KOPT-K1 (cell line): ENCODE measurements around the gene KRT27.
"Not testable (repeated sequence)": the region's sequence is repeated elsewhere in the genome, so short reads cannot be mapped to it uniquely, and the experiment has no call there.

Experiments used
- H3K27ac ChIP-seq: fragments of 200-600 bp; sonication (generic); 2 replicates; pipeline ENCODE4 v1.5.1; 2016; ENCODE audit warnings: antibody characterized with exemption, mild to moderate bottlenecking, low read depth, low read length; ENCODE audit not compliant: poor library complexity, severe bottlenecking
- H3K36me3 ChIP-seq: fragments of 200-600 bp; sonication (generic); 2 replicates; pipeline ENCODE4 v1.5.1; 2017; ENCODE audit warnings: antibody characterized with exemption, mild to moderate bottlenecking, low read length, moderate library complexity; ENCODE audit not compliant: insufficient read depth
- H3K9me3 ChIP-seq: fragments of 200-600 bp; sonication (generic); 2 replicates; pipeline ENCODE4 v1.5.1; 2017; ENCODE audit warnings: antibody characterized with exemption, low read length, mild to moderate bottlenecking; ENCODE audit not compliant: insufficient read depth, poor library complexity, severe bottlenecking

The KRT27 gene

DNA sequence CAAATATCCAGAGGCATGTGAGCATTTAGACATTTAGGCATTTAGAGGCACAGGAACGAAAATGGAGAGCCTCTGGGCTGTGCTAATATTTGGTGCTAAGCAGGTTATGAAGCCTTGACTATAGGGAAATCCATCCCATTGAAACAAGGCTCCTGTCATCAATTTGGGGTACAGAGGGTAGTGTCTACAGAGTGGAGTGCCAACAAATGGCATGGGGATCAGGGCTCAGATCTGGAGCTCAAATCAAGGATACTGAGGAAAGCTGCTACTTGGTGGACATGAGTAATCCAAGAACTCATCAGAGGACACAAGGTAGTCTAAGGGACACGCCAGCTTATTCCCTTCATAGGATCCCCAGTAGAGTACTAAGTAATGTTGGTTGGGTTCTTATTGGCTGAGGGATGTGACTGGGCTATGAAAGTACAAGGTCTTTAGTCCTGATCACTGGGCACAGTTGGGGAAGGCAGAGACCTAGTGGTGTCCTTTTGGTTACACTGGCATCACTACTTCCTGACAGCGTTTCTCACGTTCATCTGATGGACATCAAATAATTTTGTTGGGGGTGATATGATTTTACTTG lies 34.8 kb upstream of the KRT27 start:
- H3K36me3 ChIP-seq, result peaks cover 11% of the 10 kb centered on the region
- no peak overlapping the region for H3K27ac ChIP-seq
- no peaks in the 10 kb centered on the region for H3K9me3 ChIP-seq

GRCh38 chr17:40816569-40816968 lies 34.2 kb upstream of the KRT27 start:
- Histone ChIP-seq H3K9me3 (peaks cover under 1% of the 10 kb centered on the region), H3K36me3 (peaks cover 11% of the 10 kb centered on the region), H3K27ac (no peak overlapping the region)

DNA sequence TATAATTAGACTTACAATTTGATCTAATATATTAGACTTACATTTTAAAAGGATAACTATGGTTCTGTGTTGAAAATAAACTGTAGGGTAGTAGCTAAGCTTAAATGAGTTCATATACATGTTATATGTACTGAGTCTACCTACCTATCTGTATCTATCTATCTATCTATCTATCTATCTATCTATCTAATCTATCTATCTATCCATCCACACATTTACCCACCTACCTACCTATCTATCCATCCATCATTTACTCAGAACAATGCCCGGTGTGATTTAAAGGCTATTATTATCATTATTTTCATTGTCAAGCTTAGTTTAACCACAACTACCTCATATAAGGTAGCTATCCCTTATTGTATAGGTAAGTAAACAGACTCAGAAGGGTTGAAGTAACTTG lies 33.0 kb upstream of the KRT27 start:
- Histone ChIP-seq H3K9me3 (peaks cover 5% of the 10 kb centered on the region), H3K36me3 (peaks cover 11% of the 10 kb centered on the region), H3K27ac (no peak overlapping the region)

DNA sequence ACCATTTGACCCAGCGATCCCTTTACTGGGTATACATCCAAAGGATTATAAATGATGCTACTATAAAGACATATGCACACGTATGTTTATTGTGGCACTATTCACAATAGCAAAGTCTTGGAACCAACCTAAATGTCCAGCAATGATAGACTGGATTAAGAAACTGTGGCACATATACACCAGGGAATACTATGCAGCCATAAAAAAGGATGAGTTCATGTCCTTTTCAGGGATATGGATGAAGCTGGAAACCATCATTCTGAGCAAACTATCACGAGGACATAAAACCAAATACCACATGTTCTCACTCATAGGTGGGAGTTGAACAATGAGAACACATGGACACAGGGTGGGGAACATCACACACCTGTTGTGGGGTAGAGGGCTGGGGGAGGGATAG lies 32.3 kb upstream of the KRT27 start:
- H3K27ac ChIP-seq, H3K9me3 ChIP-seq: not testable (repeated sequence)
- peaks cover 11% of the 10 kb centered on the region for H3K36me3 ChIP-seq

DNA sequence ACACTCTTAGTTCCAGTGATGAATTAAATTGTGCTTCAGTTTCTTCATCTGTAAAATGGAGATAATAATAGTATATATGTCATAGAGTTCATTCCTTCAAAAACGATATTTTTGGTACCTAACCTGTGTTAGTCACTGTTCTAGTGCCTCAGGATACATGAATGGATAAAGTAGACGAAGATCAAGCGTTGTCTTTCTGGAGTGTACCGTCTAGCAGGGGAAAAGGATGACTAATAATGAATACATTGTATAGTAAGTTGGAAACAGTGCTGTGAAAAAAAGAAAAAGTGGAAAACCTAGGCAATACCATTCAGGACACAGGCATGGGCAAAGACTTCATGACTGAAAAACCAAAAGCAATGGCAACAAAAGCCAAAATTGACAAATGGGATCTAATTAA lies 31.5 kb upstream of the KRT27 start:
- H3K27ac ChIP-seq, result no peak overlapping the region
- peaks cover 5% of the 10 kb centered on the region for H3K9me3 ChIP-seq
- peaks cover 11% of the 10 kb centered on the region for H3K36me3 ChIP-seq

DNA sequence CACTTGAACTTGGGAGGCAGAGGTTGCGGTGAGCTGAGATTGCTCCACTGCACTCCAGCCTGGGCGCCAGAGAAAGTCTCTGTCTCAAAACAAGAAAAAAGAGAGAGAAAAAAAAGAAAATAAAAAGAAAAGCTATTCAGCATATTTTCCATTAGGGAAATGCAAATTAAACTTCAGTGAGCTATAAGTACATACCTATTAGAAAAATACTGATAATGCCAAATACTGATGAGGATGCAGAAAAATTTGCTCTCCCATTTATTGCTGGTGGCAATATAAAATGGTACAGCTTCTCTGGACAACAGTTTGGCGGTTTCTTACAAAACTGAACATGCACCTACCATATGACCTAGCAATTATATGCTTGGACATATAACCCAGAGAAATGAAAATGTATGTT lies 30.3 kb upstream of the KRT27 start:
- H3K9me3 ChIP-seq, result peaks cover 5% of the 10 kb centered on the region
- no peak overlapping the region for H3K27ac ChIP-seq

GRCh38 chr17:40810494-40810893 lies 28.1 kb upstream of the KRT27 start:
- Histone ChIP-seq H3K9me3 (peaks cover 5% of the 10 kb centered on the region), H3K36me3 (no peaks in the 10 kb centered on the region), H3K27ac (no peak overlapping the region)

More for the DNA sequence above, 30.3 kb upstream of the KRT27 start:
- H3K36me3 ChIP-seq, result peaks cover 11% of the 10 kb centered on the region

DNA sequence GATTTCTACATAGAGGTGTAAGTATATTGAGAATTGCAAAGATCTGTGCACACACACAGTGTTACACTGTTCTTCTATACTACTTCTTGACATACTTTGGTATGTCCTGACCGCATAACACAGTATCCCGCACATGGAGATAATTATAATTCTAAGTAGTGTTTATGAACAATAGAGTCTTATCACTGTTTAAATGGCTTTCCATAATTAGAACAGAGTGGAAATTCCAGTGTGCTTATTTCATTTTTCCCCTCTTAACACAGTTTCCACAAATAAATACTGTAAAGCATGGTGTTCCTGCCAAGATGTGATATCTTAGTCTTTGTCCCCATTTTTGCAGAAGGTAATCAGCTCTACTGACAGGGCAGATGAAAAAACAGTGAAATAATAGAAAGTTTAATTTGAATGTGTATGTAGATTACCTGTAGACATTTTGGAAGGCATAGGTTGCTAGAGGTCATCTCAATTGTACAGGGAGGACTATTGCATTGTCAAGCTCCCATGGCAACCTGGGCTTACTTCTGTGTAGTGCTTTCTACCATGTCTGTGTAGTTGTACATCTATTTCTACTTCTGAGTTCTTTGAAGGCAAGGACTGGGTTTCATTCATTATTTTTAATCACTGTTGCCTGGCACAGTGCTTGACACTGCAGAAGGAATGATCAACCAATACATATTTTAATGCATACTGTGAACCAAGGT lies 27.5 kb upstream of the KRT27 start:
- H3K36me3 ChIP-seq, result no peaks in the 10 kb centered on the region
- H3K9me3 ChIP-seq, result peaks cover 5% of the 10 kb centered on the region
- H3K27ac ChIP-seq, result no peak overlapping the region

- Histone ChIP-seq H3K36me3 (no peaks in the 10 kb centered on the region), H3K27ac (no peak overlapping the region), H3K9me3 (no peaks in the 10 kb centered on the region)
Measured at GRCh38 chr17:40806131-40806530, 23.8 kb upstream of the KRT27 start.

GRCh38 chr17:40803617-40804082 lies 21.3 kb upstream of the KRT27 start:
- H3K27ac ChIP-seq, result no peak overlapping the region
- H3K36me3 ChIP-seq, result no peaks in the 10 kb centered on the region
- H3K9me3 ChIP-seq, result no peaks in the 10 kb centered on the region

DNA sequence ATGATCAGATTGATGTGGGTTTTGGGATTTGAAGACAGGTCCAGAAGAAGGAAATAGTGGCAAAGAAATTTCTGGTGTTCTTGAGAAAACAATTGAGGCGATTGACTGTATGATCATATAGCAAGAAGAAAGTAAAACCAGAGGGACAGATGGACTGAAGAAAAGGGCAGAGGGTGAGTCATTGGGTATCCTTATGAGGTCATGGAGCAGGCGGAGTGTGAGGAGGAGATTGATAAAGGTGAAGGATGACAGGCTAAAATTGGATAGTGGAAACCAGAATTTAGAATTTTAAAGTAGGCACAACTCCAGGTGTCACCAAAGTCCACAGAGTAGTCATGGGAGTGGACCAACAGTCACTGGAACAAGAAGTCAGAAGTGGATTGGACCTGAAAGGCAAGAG lies 18.8 kb upstream of the KRT27 start:
- H3K9me3 ChIP-seq, result no peaks in the 10 kb centered on the region
- no peaks in the 10 kb centered on the region for H3K36me3 ChIP-seq
- H3K27ac ChIP-seq, result no peak overlapping the region

- Histone ChIP-seq H3K9me3 (no peaks in the 10 kb centered on the region), H3K27ac (no peak overlapping the region), H3K36me3 (no peaks in the 10 kb centered on the region)
Measured at GRCh38 chr17:40800381-40800780, 18.0 kb upstream of the KRT27 start.

DNA sequence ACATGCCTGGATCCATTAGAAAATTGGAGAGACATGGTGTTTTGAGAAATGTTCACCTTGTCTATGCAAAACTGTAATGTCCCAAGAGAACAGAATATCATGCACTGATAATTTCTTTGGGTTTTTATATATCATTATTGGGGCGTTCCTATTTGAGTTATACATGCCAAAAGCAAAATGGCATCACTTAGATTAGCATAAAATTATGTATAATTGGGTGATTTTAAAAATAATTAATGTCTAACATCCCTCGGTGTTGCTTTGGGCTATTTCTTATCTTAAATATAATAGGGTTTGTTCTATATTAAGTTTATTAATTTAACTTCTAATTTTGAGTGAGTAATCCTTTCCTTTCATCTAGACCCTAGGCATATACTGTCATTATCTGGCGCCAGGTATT lies 17.5 kb upstream of the KRT27 start, which contains the start of gene KRT28:
Gene KRT28, minus strand, starts transcription at position 101 of the 400 bp plus-strand sequence. Its CDS starts 66 bp downstream, at position 35.
- no peaks in the 10 kb centered on the region for H3K36me3 ChIP-seq
- H3K9me3 ChIP-seq, result no peaks in the 10 kb centered on the region
- H3K27ac ChIP-seq, result no peak within 1 kb of the TSS

DNA sequence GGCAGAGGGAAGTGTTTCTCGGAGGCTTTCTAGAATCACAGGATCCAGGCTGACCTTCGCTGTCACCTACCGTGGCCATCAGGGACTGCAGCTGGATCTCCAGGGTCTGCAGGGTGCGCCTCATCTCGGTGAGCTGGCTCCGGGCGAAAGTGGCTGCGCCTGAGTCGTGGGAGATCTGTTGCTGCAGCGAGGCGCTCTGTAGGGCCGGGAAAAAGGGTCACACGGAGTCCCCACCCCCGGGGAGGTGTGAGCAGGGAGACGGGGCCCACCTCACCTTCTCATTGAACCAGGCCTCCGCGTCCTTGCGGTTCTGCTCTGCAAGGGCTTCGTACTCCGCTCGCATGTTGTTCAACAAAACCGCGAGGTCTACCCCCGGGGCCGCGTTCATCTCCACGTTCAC lies 14.5 kb upstream of the KRT27 start:
- H3K27ac ChIP-seq, result no peak overlapping the region
- H3K36me3 ChIP-seq, result no peaks in the 10 kb centered on the region
- H3K9me3 ChIP-seq, result no peaks in the 10 kb centered on the region

GRCh38 chr17:40795019-40795667 lies 12.8 kb upstream of the KRT27 start:
- Histone ChIP-seq H3K27ac (no peak overlapping the region), H3K9me3 (no peaks in the 10 kb centered on the region), H3K36me3 (no peaks in the 10 kb centered on the region)
